Bone marrow (tissue), 2 donors: ENCODE measurements around the gene HMGCL.
"Not testable (repeated sequence)": the region's sequence is repeated elsewhere in the genome, so short reads cannot be mapped to it uniquely, and the experiment has no call there.

Source experiments
- DNase-seq, 2 donors: peaks; one replicate each; lab custom pipeline; 2025; lab: John Stamatoyannopoulos, UW

HMGCL gene

GRCh38 chr1:23825076-23825761 is at the start of gene HMGCL:
HMGCL (minus strand) TSS chr1:23825429; CDS start chr1:23825415, 14 bp downstream.
- DNase-seq, result peak; percentile 70 to 91

- DNase-seq, result no peak
Measured at GRCh38 chr1:23872421-23872820, 47.2 kb upstream of the HMGCL start.

GRCh38 chr1:23869051-23869450 is 43.8 kb upstream of the HMGCL start:
- DNase-seq, result no peak

- DNase-seq, result no peak
Measured at GRCh38 chr1:23868557-23869016, 43.4 kb upstream of the HMGCL start.

GRCh38 chr1:23867895-23868556 is 42.8 kb upstream of the HMGCL start, which contains the start of gene FUCA1:
FUCA1 (minus strand) TSS chr1:23868290; CDS start chr1:23868286, 4 bp downstream.
- DNase-seq, result peak; percentile 55 to 87

GRCh38 chr1:23867542-23867894 is 42.3 kb upstream of the HMGCL start:
- no peak for DNase-seq

GRCh38 chr1:23865543-23865930 is 40.3 kb upstream of the HMGCL start:
- no peak for DNase-seq

- no peak for DNase-seq
Measured at GRCh38 chr1:23864801-23865542, 39.7 kb upstream of the HMGCL start.

GRCh38 chr1:23862640-23863039 is 37.4 kb upstream of the HMGCL start:
- DNase-seq, result no peak

- no peak for DNase-seq
Measured at GRCh38 chr1:23854568-23854967, 29.3 kb upstream of the HMGCL start.

GRCh38 chr1:23853124-23853523 is 27.9 kb upstream of the HMGCL start:
- not testable (repeated sequence) for DNase-seq

GRCh38 chr1:23851406-23851805 is 26.2 kb upstream of the HMGCL start:
- not testable (repeated sequence) for DNase-seq

GRCh38 chr1:23848673-23849616 is 23.7 kb upstream of the HMGCL start:
- no peak for DNase-seq

GRCh38 chr1:23847482-23848095 is 22.4 kb upstream of the HMGCL start:
- not testable (repeated sequence) for DNase-seq

- no peak for DNase-seq
Measured at GRCh38 chr1:23845163-23845562, 19.9 kb upstream of the HMGCL start.

- DNase-seq, result no peak
Measured at GRCh38 chr1:23843644-23844043, 18.4 kb upstream of the HMGCL start.

GRCh38 chr1:23838401-23838866 is 13.2 kb upstream of the HMGCL start:
- DNase-seq, result peak; percentile 60

GRCh38 chr1:23837908-23838307 is 12.7 kb upstream of the HMGCL start:
- no peak for DNase-seq

GRCh38 chr1:23836037-23836436 is 10.8 kb upstream of the HMGCL start:
- DNase-seq, result peak in 1 of 2 donors; percentile 27

GRCh38 chr1:23834156-23834555 is 8.9 kb upstream of the HMGCL start:
- DNase-seq, result not testable (repeated sequence)

- no peak for DNase-seq
Measured at GRCh38 chr1:23827717-23828116, 2.5 kb upstream of the HMGCL start.
